K562 (cell line): ENCODE measurements around the gene UBQLN3. TPM values are rescaled to one million over a fixed set of nuclear protein-coding genes. Genes with fewer than 3 reads are reported as not detected.

ENCODE experiments used
- ATAC-seq: fragments of 200-7000 bp; cut with Tn5 transposase; 3 replicates; pipeline ENCODE4 v1.9.1; 2020; ENCODE audit warnings: moderate library complexity
- BruUV-seq: library from RNA; stranded (reverse); fragments of 400-500 nt; replicated peaks from 2 replicates; lab custom pipeline; 2021; lab: Mats Ljungman, UMichigan
- CTCF ChIA-PET: fragments of 300-600 bp; formaldehyde crosslinking; extraction: SDS; loops from one replicate; lab custom pipeline; 2021; ENCODE audit warnings: low intra/inter-chr PET ratio; lab: Yijun Ruan, JAX
- POLR2A ChIA-PET: fragments of 300-600, 350-650 bp; sonication (Branson Sonifier 250); formaldehyde crosslinking; extraction: SDS; loops from one replicate; lab custom pipeline; 2021; ENCODE audit warnings: antibody characterized with exemption, inconsistent platforms; lab: Yijun Ruan, JAX
- DNase-seq, 4 experiments: peaks; one replicate each; pipeline versions ENCODE4 v3.0.0 to v3.0.0-alpha.2; 2011 to 2018; ENCODE audit warnings: low spot score in 3 of 4, mixed read lengths in 3 of 4; ENCODE audit errors: extremely low read depth in 1 of 4
- FAIRE-seq: peaks from 2 replicates; lab custom pipeline; 2011; peaks lifted over from hg19 to GRCh38; lab: Jason Lieb, UNC
- H2AFZ ChIP-seq: 2 replicates; pipeline ENCODE4 v1.6.0; 2011; ENCODE audit warnings: low read depth, low read length, control low read depth, inconsistent platforms
- H3K27ac ChIP-seq: fragments of 200-600 bp; 3 replicates; pipeline ENCODE4 v1.8.0; 2011; ENCODE audit warnings: low read depth, mild to moderate bottlenecking, control low read depth, inconsistent platforms, low read length, moderate library complexity, mixed read lengths; ENCODE audit errors: extremely low read depth
- H3K27me3 ChIP-seq, 2 experiments: fragments of 300-600 bp in 1 of 2; 2 replicates in 1 of 2; 3 replicates in 1 of 2; pipeline versions ENCODE4 v1.6.0 to v1.8.0; 2011; ENCODE audit warnings: inconsistent platforms in 2 of 2, low read length in 2 of 2, mild to moderate bottlenecking in 1 of 2, mixed read lengths in 1 of 2, moderate library complexity in 1 of 2; ENCODE audit not compliant: control insufficient read depth in 2 of 2, insufficient read depth in 2 of 2
- H3K36me3 ChIP-seq: fragments of 300-600 bp; 3 replicates; pipeline ENCODE4 v1.8.0; 2011; ENCODE audit warnings: mild to moderate bottlenecking, low read length, inconsistent platforms; ENCODE audit not compliant: control insufficient read depth, insufficient read depth
- H3K4me1 ChIP-seq, 2 experiments: fragments of 200-600 bp in 1 of 2; replicated peaks in 1 of 2; 2 replicates in 1 of 2; 3 replicates in 1 of 2; pipeline versions ENCODE4 v1.5.1 to v1.8.0; 2011; ENCODE audit warnings: inconsistent platforms in 2 of 2, low read length in 2 of 2, mild to moderate bottlenecking in 1 of 2, mixed read lengths in 1 of 2, moderate library complexity in 1 of 2; ENCODE audit not compliant: control insufficient read depth in 2 of 2, insufficient read depth in 2 of 2
- H3K4me2 ChIP-seq: 2 replicates; pipeline ENCODE4 v1.6.1; 2011; ENCODE audit warnings: low read length, control low read depth, inconsistent platforms, mixed read lengths; ENCODE audit not compliant: insufficient read depth
- H3K4me3 ChIP-seq: fragments of 200-600 bp; sonication (generic), shearing (Covaris generic); 2 replicates; pipeline ENCODE4 v1.5.1; 2016; ENCODE audit warnings: control low read depth, inconsistent platforms
- H3K79me2 ChIP-seq: fragments of 200-600 bp; 3 replicates; pipeline ENCODE4 v1.8.0; 2011; ENCODE audit warnings: low read length, inconsistent platforms; ENCODE audit not compliant: control insufficient read depth, insufficient read depth
- H3K9ac ChIP-seq, 2 experiments: 2 replicates each; pipeline versions ENCODE4 v1.6.0 to v1.6.1; 2011; ENCODE audit warnings: low read depth in 2 of 2, low read length in 2 of 2, control low read depth in 1 of 2, inconsistent platforms in 1 of 2, mild to moderate bottlenecking in 1 of 2, mixed read lengths in 1 of 2; ENCODE audit not compliant: insufficient read depth in 1 of 2
- H3K9me1 ChIP-seq: one replicate; pipeline ENCODE4 v1.6.0; 2011; ENCODE audit warnings: inconsistent platforms, mild to moderate bottlenecking, low read length, moderate library complexity; ENCODE audit not compliant: control insufficient read depth, insufficient read depth
- H3K9me3 ChIP-seq: replicated peaks from 2 replicates; pipeline ENCODE4 v1.5.1; 2011; ENCODE audit warnings: low read depth, low read length, inconsistent platforms; ENCODE audit not compliant: control insufficient read depth, insufficient read depth
- H4K20me1 ChIP-seq: replicated peaks from 2 replicates; pipeline ENCODE4 v1.6.1; 2011; ENCODE audit warnings: low read length, inconsistent platforms, mixed read lengths; ENCODE audit not compliant: control insufficient read depth, insufficient read depth
- BRF2 ChIP-seq: IDR thresholded peaks from 3 replicates; pipeline ENCODE4 v1.6.1; 2011; ENCODE audit warnings: borderline replicate concordance, mild to moderate bottlenecking; ENCODE audit not compliant: insufficient read length, insufficient read depth
- C11orf30 ChIP-seq: fragments of 450-650 bp; IDR thresholded peaks from 2 replicates; pipeline ENCODE4 v1.6.1; 2016; ENCODE audit warnings: low read depth, mild to moderate bottlenecking
- COPS2 ChIP-seq: fragments of 450-650 bp; conservative IDR thresholded peaks from 2 replicates; pipeline ENCODE4 v1.6.1; 2016; ENCODE audit warnings: mild to moderate bottlenecking, moderate library complexity
- FOXA1 ChIP-seq: fragments of 450-650 bp; IDR thresholded peaks from 2 replicates; pipeline ENCODE4 v1.6.1; 2016; ENCODE audit warnings: mild to moderate bottlenecking, borderline replicate concordance
- MAFK ChIP-seq: IDR thresholded peaks from 2 replicates; pipeline ENCODE4 v1.6.1; 2011; ENCODE audit warnings: low read length, improper control_type of control experiment
- MCM7 ChIP-seq, 2 experiments: fragments of 450-650 bp; IDR thresholded peaks; 2 replicates each; pipeline ENCODE4 v1.6.1; 2016 to 2018
- NBN ChIP-seq: fragments of 450-650 bp; IDR thresholded peaks from 2 replicates; pipeline ENCODE4 v1.6.1; 2016; ENCODE audit warnings: low read depth, mild to moderate bottlenecking
- PHF8 ChIP-seq: fragments of 200-600 bp; sonication (generic); IDR thresholded peaks from 2 replicates; pipeline ENCODE4 v1.6.1; 2012; ENCODE audit warnings: mixed run types, mild to moderate bottlenecking, inconsistent platforms, low read length, moderate library complexity, borderline replicate concordance
- ZNF316 ChIP-seq: fragments of 450-650 bp; IDR thresholded peaks from 2 replicates; pipeline ENCODE4 v1.6.1; 2016
- in situ Hi-C: fragments of 300-500 bp; cut with MboI; formaldehyde crosslinking; loops from 4 replicates; pipeline ENCODE4 v1.15.0; 2018; ENCODE audit warnings: inconsistent platforms, mixed read lengths
- intact Hi-C: fragments of 100-400 bp; cut with micrococcal nuclease; formaldehyde crosslinking; loops from 2 replicates; pipeline ENCODE4 v1.14.2; 2022
- polyA plus RNA-seq, 8 experiments: library from polyadenylated mRNA; depleted of rRNA in 4 of 8; stranded (reverse) in 5 of 8; unstranded in 3 of 8; fragments of >200 nt; fragmentation: Nextera tagmentation in 2 of 8; fragmentation: Illumina TruSeq in 1 of 8; extraction: Ambion mirVana in 2 of 8; extraction: Trizol in 1 of 8; gene quantifications; 2 replicates each; pipeline versions ENCODE4 v1.2.1 to v1.2.3, GENCODE V29; 2011 to 2014; ENCODE audit warnings: inconsistent platforms in 1 of 8, missing spikeins in 1 of 8
- total RNA-seq, 7 experiments: library from RNA; depleted of rRNA in 6 of 7; stranded (reverse); fragments of >200 nt in 6 of 7; fragmentation: Illumina TruSeq in 2 of 7; extraction: Trizol in 2 of 7; gene quantifications; 2 replicates each; pipeline versions ENCODE4 v1.2.1 to v1.2.3, GENCODE V29; 2011 to 2021; ENCODE audit warnings: low replicate concordance in 1 of 7
- TF ChIP-seq, protein P1 (sequence below): fragments of 150-350 bp; IDR thresholded peaks from 2 replicates; pipeline ENCODE4 v1.6.1; 2014; ENCODE audit warnings: low read depth, mild to moderate bottlenecking, low read length, borderline replicate concordance

UBQLN3 gene
- total and polyA plus RNA-seq, 9 of the 15 experiments (the other 6 are each of a cell fraction or from before 2014, with no cell fraction given): 0.01 to 0.27 TPM; not detected in 7

- TF ChIP-seq FOXA1 (no peak), BRF2 (no peak), NBN (0 out of 2 replicates have a peak, but pooled peaks have one; percentile 36)
- TF ChIP-seq, protein P1, sequence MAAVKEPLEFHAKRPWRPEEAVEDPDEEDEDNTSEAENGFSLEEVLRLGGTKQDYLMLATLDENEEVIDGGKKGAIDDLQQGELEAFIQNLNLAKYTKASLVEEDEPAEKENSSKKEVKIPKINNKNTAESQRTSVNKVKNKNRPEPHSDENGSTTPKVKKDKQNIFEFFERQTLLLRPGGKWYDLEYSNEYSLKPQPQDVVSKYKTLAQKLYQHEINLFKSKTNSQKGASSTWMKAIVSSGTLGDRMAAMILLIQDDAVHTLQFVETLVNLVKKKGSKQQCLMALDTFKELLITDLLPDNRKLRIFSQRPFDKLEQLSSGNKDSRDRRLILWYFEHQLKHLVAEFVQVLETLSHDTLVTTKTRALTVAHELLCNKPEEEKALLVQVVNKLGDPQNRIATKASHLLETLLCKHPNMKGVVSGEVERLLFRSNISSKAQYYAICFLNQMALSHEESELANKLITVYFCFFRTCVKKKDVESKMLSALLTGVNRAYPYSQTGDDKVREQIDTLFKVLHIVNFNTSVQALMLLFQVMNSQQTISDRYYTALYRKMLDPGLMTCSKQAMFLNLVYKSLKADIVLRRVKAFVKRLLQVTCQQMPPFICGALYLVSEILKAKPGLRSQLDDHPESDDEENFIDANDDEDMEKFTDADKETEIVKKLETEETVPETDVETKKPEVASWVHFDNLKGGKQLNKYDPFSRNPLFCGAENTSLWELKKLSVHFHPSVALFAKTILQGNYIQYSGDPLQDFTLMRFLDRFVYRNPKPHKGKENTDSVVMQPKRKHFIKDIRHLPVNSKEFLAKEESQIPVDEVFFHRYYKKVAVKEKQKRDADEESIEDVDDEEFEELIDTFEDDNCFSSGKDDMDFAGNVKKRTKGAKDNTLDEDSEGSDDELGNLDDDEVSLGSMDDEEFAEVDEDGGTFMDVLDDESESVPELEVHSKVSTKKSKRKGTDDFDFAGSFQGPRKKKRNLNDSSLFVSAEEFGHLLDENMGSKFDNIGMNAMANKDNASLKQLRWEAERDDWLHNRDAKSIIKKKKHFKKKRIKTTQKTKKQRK: no peak
These were observed 33.5 kb downstream of the UBQLN3 start (continued) for GRCh38 chr11:5476186-5476819.

DNA sequence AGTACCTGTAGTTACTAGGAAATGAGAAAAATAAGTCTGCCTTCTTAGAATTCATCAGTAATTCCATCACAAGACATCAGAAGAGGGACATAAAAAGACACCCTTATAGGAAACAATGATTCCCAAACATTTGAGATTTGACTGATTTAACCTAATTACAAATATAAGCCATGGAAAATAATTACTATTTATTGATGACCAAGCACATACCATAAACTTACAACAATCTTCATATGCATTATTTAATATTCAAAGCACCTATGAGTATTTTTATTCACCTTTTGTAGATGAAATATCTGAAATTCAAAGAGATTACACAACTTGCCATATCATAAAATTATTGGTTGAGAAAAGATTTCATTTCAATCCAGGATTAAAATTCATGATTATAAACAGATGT, 35.8 kb downstream of the UBQLN3 start:
- ChIA-PET CTCF (no interaction called here), POLR2A (no interaction called here)
- DNase-seq: no peak
- Histone ChIP-seq H3K9me3 (no peaks in the 10 kb centered on the region), H3K4me3 (no peak overlapping the region), H3K9ac (no peak overlapping the region), H3K4me1 (no peaks in the 10 kb centered on the region), H2AFZ (no peak overlapping the region), H4K20me1 (peaks cover 18% of the 10 kb centered on the region), H3K79me2 (peaks cover 85% of the 10 kb centered on the region), H3K9me1 (no peaks in the 10 kb centered on the region), H3K4me2 (no peak overlapping the region), H3K27me3 (no peaks in the 10 kb centered on the region), H3K27ac (no peak overlapping the region), H3K36me3 (peaks cover 81% of the 10 kb centered on the region)
- no TSS peak for BruUV-seq
- no peak for FAIRE-seq
- no peak for TF ChIP-seq PHF8
- TF ChIP-seq C11orf30: peak; percentile 62; the same call in 1 of the 2 replicates
- no peak for TF ChIP-seq COPS2
- peak; percentile 13; the same call in 1 of the 2 replicates for TF ChIP-seq MAFK
- no peak for TF ChIP-seq MCM7 (IDR thresholded peaks at IDR 0.05)
- peak; percentile 80 for TF ChIP-seq ZNF316
- intact Hi-C loops: no loop called here
- in situ Hi-C loops: no loop called here
- no peak for ATAC-seq
